WTC11 (cell line): ENCODE results near the gene SHOX. TPM values are rescaled to one million over a fixed set of nuclear protein-coding genes. Genes with fewer than 3 reads are reported as not detected.

ENCODE experiments used
- ATAC-seq: fragments of 200-7000 bp; cut with Tn5 transposase; 2 replicates; pipeline ENCODE4 v1.10.0; 2021; ENCODE audit warnings: mild to moderate bottlenecking, moderate library complexity
- CTCF ChIA-PET: fragments of 300-600 bp; sonication (Branson Sonifier 250); formaldehyde crosslinking; loops from one replicate; lab custom pipeline; 2021; ENCODE audit warnings: antibody characterized with exemption; lab: Charles Lee
- POLR2A ChIA-PET: fragments of 350-600 bp; sonication (Branson Sonifier 250); formaldehyde crosslinking; loops from one replicate; lab custom pipeline; 2021; ENCODE audit warnings: antibody characterized with exemption; lab: Charles Lee
- DNase-seq: peaks from one replicate; pipeline ENCODE4 v3.0.0; 2021; ENCODE audit warnings: low spot score
- H3K27ac Mint-ChIP-seq: 2 replicates; pipeline ENCODE4 v1.8.0; 2021; ENCODE audit warnings: mixed read lengths
- H3K27me3 Mint-ChIP-seq: 2 replicates; pipeline ENCODE4 v1.8.0; 2021; ENCODE audit warnings: low read depth, mild to moderate bottlenecking, moderate library complexity, mixed read lengths
- H3K36me3 Mint-ChIP-seq: 2 replicates; pipeline ENCODE4 v1.8.0; 2021; ENCODE audit warnings: mixed read lengths
- H3K4me1 Mint-ChIP-seq: 2 replicates; pipeline ENCODE4 v1.8.0; 2022; ENCODE audit warnings: mixed read lengths
- H3K4me3 Mint-ChIP-seq: 2 replicates; pipeline ENCODE4 v1.8.0; 2021; ENCODE audit warnings: mild to moderate bottlenecking, moderate library complexity, mixed read lengths
- H3K9me3 Mint-ChIP-seq: 2 replicates; pipeline ENCODE4 v1.8.0; 2021; ENCODE audit warnings: mixed read lengths
- ATF6 ChIP-seq: sonication (generic); formaldehyde crosslinking; IDR thresholded peaks from 2 replicates; pipeline ENCODE4 v1.8.1; 2023; ENCODE audit warnings: mild to moderate bottlenecking, missing genetic modification reagents
- CBFB ChIP-seq: sonication (generic); formaldehyde crosslinking; IDR thresholded peaks from 2 replicates; pipeline ENCODE4 v1.8.1; 2022; ENCODE audit warnings: mild to moderate bottlenecking, low read depth, missing genetic modification reagents
- ELF4 ChIP-seq: sonication (generic); formaldehyde crosslinking; IDR thresholded peaks from 2 replicates; pipeline ENCODE4 v1.8.1; 2022; ENCODE audit warnings: low read depth, mild to moderate bottlenecking, moderate library complexity, missing genetic modification reagents
- ERG ChIP-seq: fragments of 250-450 bp; sonication (Bioruptor Pico); IDR thresholded peaks from 2 replicates; pipeline ENCODE4 v1.8.0; 2021; ENCODE audit warnings: mild to moderate bottlenecking
- FOXK1 ChIP-seq: sonication (generic); formaldehyde crosslinking; IDR thresholded peaks from 2 replicates; pipeline ENCODE4 v1.8.0; 2022; ENCODE audit warnings: mild to moderate bottlenecking, moderate library complexity, missing genetic modification reagents
- FOXP1 ChIP-seq: sonication (generic); formaldehyde crosslinking; IDR thresholded peaks from 2 replicates; pipeline ENCODE4 v1.8.0; 2022; ENCODE audit warnings: missing genetic modification reagents, mild to moderate bottlenecking, moderate library complexity, borderline replicate concordance
- HMGA2 ChIP-seq: fragments of 250-450 bp; sonication (Bioruptor Pico); IDR thresholded peaks from 2 replicates; pipeline ENCODE4 v1.4.0; 2021; ENCODE audit warnings: mild to moderate bottlenecking, moderate library complexity
- JAZF1 ChIP-seq: fragments of 250-450 bp; sonication (Bioruptor Pico); IDR thresholded peaks from 2 replicates; pipeline ENCODE4 v1.9.0; 2021; ENCODE audit warnings: moderate library complexity, mild to moderate bottlenecking, inconsistent platforms
- MXD4 ChIP-seq: fragments of 250-450 bp; sonication (Bioruptor Pico); IDR thresholded peaks from 2 replicates; pipeline ENCODE4 v1.8.0; 2021; ENCODE audit warnings: mild to moderate bottlenecking, moderate library complexity, borderline replicate concordance
- OVOL2 ChIP-seq: fragments of 250-450 bp; sonication (Bioruptor Pico); IDR thresholded peaks from 2 replicates; pipeline ENCODE4 v1.9.0; 2021; ENCODE audit warnings: mild to moderate bottlenecking, borderline replicate concordance
- RORB ChIP-seq: fragments of 250-450 bp; sonication (Bioruptor Pico); IDR thresholded peaks from 2 replicates; pipeline ENCODE4 v1.9.0; 2021; ENCODE audit warnings: mild to moderate bottlenecking
- SOX15 ChIP-seq: fragments of 250-450 bp; sonication (Bioruptor Pico); IDR thresholded peaks from 2 replicates; pipeline ENCODE4 v1.9.0; 2021; ENCODE audit warnings: mild to moderate bottlenecking
- ZNF219 ChIP-seq: sonication (generic); formaldehyde crosslinking; IDR thresholded peaks from 2 replicates; pipeline ENCODE4 v1.8.0; 2023; ENCODE audit warnings: missing genetic modification reagents, mild to moderate bottlenecking, borderline replicate concordance
- ZNF396 ChIP-seq: fragments of 250-450 bp; sonication (Bioruptor Pico); IDR thresholded peaks from 2 replicates; pipeline ENCODE4 v1.8.0; 2021; ENCODE audit warnings: mild to moderate bottlenecking, moderate library complexity, borderline replicate concordance
- ZNF532 ChIP-seq: fragments of 250-450 bp; sonication (Bioruptor Pico); IDR thresholded peaks from 2 replicates; pipeline ENCODE4 v1.9.0; 2021; ENCODE audit warnings: mild to moderate bottlenecking, borderline replicate concordance
- total RNA-seq: library from RNA; stranded (reverse); gene quantifications from 3 replicates; pipeline ENCODE4 v1.2.3, GENCODE V29; 2021
- TF ChIP-seq, protein P1 (sequence below): sonication (generic); formaldehyde crosslinking; IDR thresholded peaks from 2 replicates; pipeline ENCODE4 v1.8.0; 2022; ENCODE audit warnings: mild to moderate bottlenecking, missing genetic modification reagents

Gene SHOX
- total RNA-seq, 1 experiment from 2014 or later, result 0.09 TPM

GRCh38 chrX:640641-641040, 10.1 kb downstream of the SHOX start:
- no peak overlapping the region for H3K4me3 Mint-ChIP-seq
- H3K4me1 Mint-ChIP-seq, result peaks cover 37% of the 10 kb centered on the region
- no peak overlapping the region for H3K27ac Mint-ChIP-seq
- no peak for ATAC-seq
- POLR2A ChIA-PET, result no interaction called here
- no peak for TF ChIP-seq FOXP1 (CRISPR knock-in tag)
- TF ChIP-seq SOX15, result no peak
- TF ChIP-seq ELF4, result no peak
- TF ChIP-seq ZNF532 (CRISPR knock-in tag), result no peak
- TF ChIP-seq, all 79 proteins: peak for 0
- no peak for DNase-seq
- CTCF ChIA-PET, result no interaction called here
- Mint-ChIP-seq H3K27me3 (peaks cover 93% of the 10 kb centered on the region), H3K9me3 (no peaks in the 10 kb centered on the region), H3K36me3 (0 out of 2 replicates have a peak, but pooled peaks cover 3% of the 10 kb centered on the region)

GRCh38 chrX:641671-642435, 11.3 kb downstream of the SHOX start:
- H3K4me1 Mint-ChIP-seq, result peaks cover 36% of the 10 kb centered on the region
- CTCF ChIA-PET, result no interaction called here

More at GRCh38 chrX:641671-642435, 11.3 kb downstream of the SHOX start:
- Mint-ChIP-seq H3K36me3 (0 out of 2 replicates have a peak, but pooled peaks cover 3% of the 10 kb centered on the region), H3K9me3 (no peaks in the 10 kb centered on the region), H3K4me3 (peak overlapping the region; percentile 47), H3K27me3 (peaks cover 100% of the 10 kb centered on the region), H3K27ac (no peak overlapping the region)
- POLR2A ChIA-PET, result no interaction called here
- ATAC-seq (no peak), DNase-seq (no peak)
- TF ChIP-seq ZNF396 (CRISPR knock-in tag) (no peak), CBFB (no peak), ZNF219 (no peak), FOXK1 (CRISPR knock-in tag) (no peak), HMGA2 (CRISPR knock-in tag) (no peak), OVOL2 (CRISPR knock-in tag) (no peak), ERG (CRISPR knock-in tag) (no peak), MXD4 (CRISPR knock-in tag) (no peak), RORB (no peak), ATF6 (CRISPR knock-in tag) (no peak), JAZF1 (no peak)
- TF ChIP-seq, protein P1, sequence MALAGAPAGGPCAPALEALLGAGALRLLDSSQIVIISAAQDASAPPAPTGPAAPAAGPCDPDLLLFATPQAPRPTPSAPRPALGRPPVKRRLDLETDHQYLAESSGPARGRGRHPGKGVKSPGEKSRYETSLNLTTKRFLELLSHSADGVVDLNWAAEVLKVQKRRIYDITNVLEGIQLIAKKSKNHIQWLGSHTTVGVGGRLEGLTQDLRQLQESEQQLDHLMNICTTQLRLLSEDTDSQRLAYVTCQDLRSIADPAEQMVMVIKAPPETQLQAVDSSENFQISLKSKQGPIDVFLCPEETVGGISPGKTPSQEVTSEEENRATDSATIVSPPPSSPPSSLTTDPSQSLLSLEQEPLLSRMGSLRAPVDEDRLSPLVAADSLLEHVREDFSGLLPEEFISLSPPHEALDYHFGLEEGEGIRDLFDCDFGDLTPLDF (CRISPR knock-in tag), result no peak
- TF ChIP-seq, all 79 proteins: peak for 0
